Measurements from ENCODE around the gene FADS2.

Gene FADS2

DNA sequence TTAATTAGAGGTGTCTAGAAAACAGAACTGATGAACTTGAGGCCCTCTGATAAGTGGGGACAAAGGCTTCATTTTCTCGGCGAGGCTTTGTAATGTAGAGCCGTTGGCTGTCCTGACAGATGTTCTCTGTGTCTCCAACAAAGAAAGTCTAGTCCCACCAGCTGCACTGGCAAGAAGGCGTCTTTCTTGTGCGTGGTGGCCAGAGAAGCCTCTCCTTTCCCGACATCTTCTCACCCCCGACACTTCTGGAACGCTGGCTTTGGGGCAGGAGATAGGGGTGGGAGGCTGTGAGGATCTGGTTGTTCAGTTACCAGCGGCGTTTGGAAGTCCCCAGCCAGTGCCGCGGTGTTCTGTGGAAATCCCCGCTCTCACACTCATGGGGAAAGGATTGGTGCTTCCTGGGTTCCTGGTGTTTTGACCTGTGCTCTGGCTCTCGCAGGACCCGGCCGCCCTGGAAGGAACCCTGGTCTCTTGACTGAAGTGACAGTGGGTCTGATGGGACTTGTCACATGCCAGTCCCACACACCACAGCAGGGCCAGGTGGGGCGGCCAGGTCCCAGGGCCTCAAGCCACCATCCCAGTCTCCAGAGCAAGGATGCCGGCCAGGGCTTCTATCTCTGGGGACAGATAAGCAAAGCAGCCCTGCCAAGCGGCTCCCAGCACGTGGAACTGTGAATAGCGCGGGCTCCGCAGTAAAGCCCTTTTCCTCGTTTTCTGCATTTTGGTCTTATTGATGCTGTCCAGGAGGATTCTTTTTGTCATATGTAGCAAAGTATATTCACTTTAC is 23.2 kb downstream of the FADS2 start:
- TF ChIP-seq, protein P1, sequence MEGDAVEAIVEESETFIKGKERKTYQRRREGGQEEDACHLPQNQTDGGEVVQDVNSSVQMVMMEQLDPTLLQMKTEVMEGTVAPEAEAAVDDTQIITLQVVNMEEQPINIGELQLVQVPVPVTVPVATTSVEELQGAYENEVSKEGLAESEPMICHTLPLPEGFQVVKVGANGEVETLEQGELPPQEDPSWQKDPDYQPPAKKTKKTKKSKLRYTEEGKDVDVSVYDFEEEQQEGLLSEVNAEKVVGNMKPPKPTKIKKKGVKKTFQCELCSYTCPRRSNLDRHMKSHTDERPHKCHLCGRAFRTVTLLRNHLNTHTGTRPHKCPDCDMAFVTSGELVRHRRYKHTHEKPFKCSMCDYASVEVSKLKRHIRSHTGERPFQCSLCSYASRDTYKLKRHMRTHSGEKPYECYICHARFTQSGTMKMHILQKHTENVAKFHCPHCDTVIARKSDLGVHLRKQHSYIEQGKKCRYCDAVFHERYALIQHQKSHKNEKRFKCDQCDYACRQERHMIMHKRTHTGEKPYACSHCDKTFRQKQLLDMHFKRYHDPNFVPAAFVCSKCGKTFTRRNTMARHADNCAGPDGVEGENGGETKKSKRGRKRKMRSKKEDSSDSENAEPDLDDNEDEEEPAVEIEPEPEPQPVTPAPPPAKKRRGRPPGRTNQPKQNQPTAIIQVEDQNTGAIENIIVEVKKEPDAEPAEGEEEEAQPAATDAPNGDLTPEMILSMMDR (conservative IDR thresholded peaks at IDR 0.05) = no peak
- H3K27ac ChIP-seq = no peak overlapping the region

DNA sequence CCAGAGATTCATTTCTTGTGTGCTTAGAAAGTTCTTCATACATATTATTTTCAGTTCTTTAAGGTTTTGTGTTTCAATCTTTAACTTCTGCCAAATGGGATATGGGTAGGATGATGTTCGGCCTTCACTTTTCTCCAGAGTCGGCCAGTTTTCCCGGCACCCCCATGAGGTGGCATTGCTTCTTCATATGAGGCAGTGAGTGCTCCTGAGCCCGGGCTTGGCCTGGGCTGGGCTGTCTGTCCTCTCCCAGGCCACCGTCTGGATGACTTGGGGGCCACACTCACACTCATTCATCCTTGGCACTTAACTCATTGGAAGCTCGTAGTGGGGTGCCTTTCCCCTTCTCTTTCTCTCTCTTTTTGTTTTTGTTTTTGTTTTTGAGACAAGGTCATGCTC is 23.8 kb downstream of the FADS2 start:
- H3K27ac ChIP-seq = no peak overlapping the region
- TF ChIP-seq, protein P1 (conservative IDR thresholded peaks at IDR 0.05) = no peak

DNA sequence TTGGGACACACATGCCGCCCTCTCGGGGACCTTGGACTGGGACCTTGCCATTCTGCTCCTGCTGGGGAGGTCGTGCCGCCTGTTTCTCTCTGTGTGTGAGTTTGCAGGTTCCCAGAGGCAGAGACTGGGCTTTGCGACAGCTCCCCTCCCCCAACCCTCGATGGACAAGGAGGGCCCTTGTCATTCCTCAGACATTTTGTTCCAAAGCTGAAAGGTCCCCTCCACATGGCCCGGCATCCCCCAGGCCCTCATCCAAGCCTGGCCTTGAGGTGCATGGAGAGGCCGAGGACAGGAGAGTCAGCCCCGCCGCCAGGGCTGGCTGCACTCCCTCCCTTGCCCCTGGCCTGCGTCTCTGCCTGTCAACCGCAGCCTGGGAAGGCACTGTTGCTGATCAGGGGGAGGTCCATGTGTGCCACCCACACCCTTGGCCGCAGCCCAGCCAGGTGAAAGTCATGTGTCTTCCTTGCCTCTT is 25.6 kb downstream of the FADS2 start:
- TF ChIP-seq, protein P1 (conservative IDR thresholded peaks at IDR 0.05) = no peak
- H3K27ac ChIP-seq = no peak overlapping the region

DNA sequence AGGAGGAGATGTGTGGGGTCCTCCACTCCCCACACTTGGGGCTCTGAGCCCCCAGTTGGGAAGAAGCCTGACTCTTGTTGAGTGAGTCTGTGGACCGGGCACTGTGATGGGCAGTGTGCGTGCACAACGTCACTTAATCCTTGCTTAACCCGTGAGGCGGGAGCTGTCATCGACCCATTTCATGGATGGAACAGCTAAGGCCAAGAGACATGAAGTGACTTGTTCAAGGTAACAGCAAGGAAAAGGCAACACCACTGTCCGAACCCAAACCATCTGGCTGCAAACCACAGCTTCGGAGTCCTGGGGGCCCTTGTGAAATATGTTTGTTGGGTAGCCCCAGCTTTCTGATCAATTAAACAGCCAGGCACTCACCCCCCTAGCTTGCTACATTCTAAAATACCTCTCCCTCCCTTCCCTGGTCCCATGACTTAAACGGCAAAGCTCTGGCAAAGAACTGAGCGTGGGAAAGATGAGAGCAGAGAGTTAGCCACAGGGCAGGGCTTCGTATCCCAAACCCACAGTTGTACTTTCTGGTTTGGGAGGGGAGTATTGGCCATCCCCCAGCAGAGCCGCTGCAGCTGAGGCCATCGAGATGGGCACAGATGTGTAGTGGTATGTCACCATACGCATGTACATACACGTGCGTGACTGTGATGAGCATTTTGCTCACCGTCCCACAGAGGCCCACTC is 26.3 kb downstream of the FADS2 start:
- TF ChIP-seq, protein P1 (conservative IDR thresholded peaks at IDR 0.05) = no peak
- no peak overlapping the region for H3K27ac ChIP-seq

DNA sequence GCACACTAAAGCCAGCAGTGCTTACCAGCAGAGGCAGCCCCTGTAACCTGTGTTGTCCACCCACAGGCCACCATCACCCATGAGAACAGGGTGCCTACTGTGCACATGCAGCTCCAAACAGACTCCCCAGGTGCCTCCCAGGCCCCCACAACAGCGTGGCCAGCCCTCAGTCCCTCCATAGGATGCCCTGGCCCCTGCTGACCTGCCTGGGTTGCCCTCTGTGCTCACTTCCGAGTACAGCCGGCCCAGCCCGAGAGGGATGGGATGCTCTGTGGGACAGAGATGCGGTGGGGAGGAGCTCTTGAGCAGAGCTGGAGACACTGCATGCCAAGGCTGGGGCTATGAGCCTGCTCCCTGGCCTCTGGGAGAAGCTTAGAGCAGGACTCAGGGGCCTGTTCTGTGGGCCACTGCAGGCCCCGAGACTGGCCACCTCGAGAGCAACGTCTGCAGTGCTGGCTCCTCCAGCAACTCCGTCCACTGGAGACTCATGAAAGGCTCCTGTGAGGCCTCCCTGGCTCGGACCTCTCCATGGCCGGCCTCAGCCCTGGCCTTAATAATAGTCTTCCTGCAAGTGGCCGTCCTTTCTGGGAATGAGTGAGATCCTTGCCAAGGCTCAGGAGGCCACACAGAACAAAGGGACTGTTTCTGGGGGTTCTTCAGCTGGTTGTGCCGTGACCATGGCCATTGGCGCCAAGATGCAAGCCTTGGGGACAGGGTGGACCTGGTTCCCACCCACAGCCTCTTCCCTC is 27.0 kb downstream of the FADS2 start:
- TF ChIP-seq, protein P1 (conservative IDR thresholded peaks at IDR 0.05) = no peak
- H3K27ac ChIP-seq = no peak overlapping the region

DNA sequence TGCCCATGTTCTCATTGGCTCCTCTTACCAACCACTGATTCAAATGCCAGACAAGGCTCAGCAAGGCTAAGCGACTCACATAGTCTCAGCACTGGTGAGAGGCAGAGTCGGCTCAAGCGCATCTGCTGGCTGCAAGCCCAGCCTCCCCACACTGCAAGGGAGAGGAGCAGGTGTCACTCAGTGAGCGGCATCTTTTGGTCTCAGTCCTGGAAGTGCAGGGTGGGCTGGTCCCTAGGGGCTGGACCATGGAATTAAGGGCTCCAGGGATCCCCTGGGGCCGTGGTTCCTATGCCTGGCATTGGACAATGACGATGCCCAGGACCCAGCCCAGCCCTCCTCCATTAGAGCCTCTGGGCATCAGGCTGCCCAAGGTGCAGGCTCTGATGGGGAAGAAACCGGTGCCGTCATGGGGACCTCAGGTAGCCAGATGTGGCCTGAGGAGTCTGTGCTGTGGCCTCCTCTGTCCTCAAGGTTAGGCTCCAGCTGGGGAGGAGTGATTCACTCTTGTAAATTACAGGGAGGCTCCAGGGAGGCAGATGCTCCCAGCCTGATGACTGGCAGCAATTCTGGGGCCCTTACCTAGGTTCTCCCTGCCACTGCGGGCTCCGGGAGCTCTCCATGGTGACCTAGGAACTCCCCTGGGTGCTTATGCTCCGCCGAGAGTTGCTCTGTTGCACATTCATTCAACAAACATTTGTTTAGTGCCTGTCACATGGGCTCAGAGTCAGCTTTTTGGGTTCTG is 28.0 kb downstream of the FADS2 start:
- H3K27ac ChIP-seq = no peak overlapping the region
- TF ChIP-seq, protein P1 (conservative IDR thresholded peaks at IDR 0.05) = no peak
